ENCODE measurements around the gene SKAP1. TPM values are rescaled to one million over a fixed set of nuclear protein-coding genes. Genes with fewer than 3 reads are reported as not detected.

SKAP1 gene
- total and polyA plus RNA-seq, 2 experiments from 2014 or later, result 0.27 TPM; not detected in 1

- ATAC-seq (no peak), DNase-seq (ENCODE audit: low spot score) (no peak)
- Mint-ChIP-seq H3K4me1 (peaks cover 7% of the 10 kb centered on the region; the same call in 2 of the 3 replicates), H3K36me3 (ENCODE audit: low read depth) (no peaks in the 10 kb centered on the region), H3K27ac (no peak overlapping the region), H3K27me3 (ENCODE audit: insufficient read depth, low read depth, poor library complexity) (peaks cover 6% of the 10 kb centered on the region), H3K9me3 (no peaks in the 10 kb centered on the region), H3K4me3 (no peak overlapping the region)
- no peak overlapping the region for H3K4me2 ChIP-seq
- no peak overlapping the region for H2AFZ ChIP-seq
- no peak overlapping the region for H3K4me3 ChIP-seq
- H3K9me2 ChIP-seq (ENCODE audit: insufficient read depth), result no peaks in the 10 kb centered on the region
- no peaks in the 10 kb centered on the region for H3K27me3 ChIP-seq (ENCODE audit: insufficient read depth)
- TF ChIP-seq POLR2AphosphoS5 (IDR thresholded peaks at IDR 0.05; ENCODE audit: low read depth) (no peak), EZH2 (IDR thresholded peaks at IDR 0.05; ENCODE audit: low read depth, unreplicated experiment) (no peak), ZNF331 (CRISPR knock-in tag; IDR thresholded peaks at IDR 0.05; ENCODE audit: low read depth) (no peak), NANOG (IDR thresholded peaks at IDR 0.05; ENCODE audit: borderline replicate concordance) (no peak), ZNF462 (CRISPR knock-in tag; IDR thresholded peaks at IDR 0.05) (no peak), JUNB (IDR thresholded peaks at IDR 0.05; ENCODE audit: unreplicated experiment) (no peak), CTCF (conservative IDR thresholded peaks at IDR 0.05; ENCODE audit: low read depth in 2 of 2) (no peak)
- no peaks in the 10 kb centered on the region for H3F3A ChIP-seq (replicated peaks; ENCODE audit: low read depth)
- H3K79me2 ChIP-seq (replicated peaks; ENCODE audit: insufficient read depth), result no peaks in the 10 kb centered on the region
- no peaks in the 10 kb centered on the region for H3K36me3 ChIP-seq (ENCODE audit: insufficient read depth)
- H3K4me1 ChIP-seq (ENCODE audit: insufficient read depth), result no peaks in the 10 kb centered on the region
- no peak overlapping the region for H3K27ac ChIP-seq (ENCODE audit: low read depth)
- no peaks in the 10 kb centered on the region for H4K20me1 ChIP-seq (replicated peaks; ENCODE audit: insufficient read depth)
Measured at GRCh38 chr17:48313096-48313755, 116.8 kb downstream of the SKAP1 start.

Data from GM23338 (cell line).